GM23338 (cell line): Measurements from ENCODE around the gene IKBKE.

Experiments
- CREB1 ChIP-seq: fragments of 250-450 bp; sonication (Bioruptor Pico); IDR thresholded peaks from 2 replicates; pipeline ENCODE4 v1.5.0; 2020; ENCODE audit warnings: low read depth, mild to moderate bottlenecking, moderate library complexity
- CTCF ChIP-seq, 2 experiments: fragments of 200-600 bp in 1 of 2; sonication (generic) in 1 of 2; conservative IDR thresholded peaks; 2 replicates each; pipeline versions ENCODE4 v1.5.1 to v1.6.1; 2016 to 2017; ENCODE audit warnings: antibody characterized with exemption in 2 of 2, low read depth in 2 of 2, mild to moderate bottlenecking in 2 of 2, moderate library complexity in 1 of 2
- EZH2 ChIP-seq: fragments of 200-600 bp; sonication (generic); IDR thresholded peaks from one replicate; pipeline ENCODE4 v1.8.0; 2017; ENCODE audit warnings: antibody characterized with exemption, mild to moderate bottlenecking, low read depth; ENCODE audit not compliant: unreplicated experiment
- EZH2phosphoT487 ChIP-seq: fragments of 200-600 bp; sonication (generic); IDR thresholded peaks from one replicate; pipeline ENCODE4 v1.8.1; 2018; ENCODE audit warnings: antibody characterized with exemption; ENCODE audit not compliant: unreplicated experiment
- JUNB ChIP-seq: IDR thresholded peaks from one replicate; pipeline ENCODE4 v1.6.1; 2016; ENCODE audit warnings: antibody characterized with exemption; ENCODE audit not compliant: unreplicated experiment
- POLR2AphosphoS5 ChIP-seq: IDR thresholded peaks from 2 replicates; pipeline ENCODE4 v1.6.1; 2016; ENCODE audit warnings: antibody characterized with exemption, low read depth
- REST ChIP-seq: IDR thresholded peaks from one replicate; pipeline ENCODE4 v1.6.1; 2018; ENCODE audit warnings: antibody characterized with exemption; ENCODE audit not compliant: unreplicated experiment
- ZNF114 ChIP-seq: fragments of 250-450 bp; sonication (Bioruptor Pico); IDR thresholded peaks from 2 replicates; pipeline ENCODE4 v1.5.0; 2020; ENCODE audit warnings: mild to moderate bottlenecking, moderate library complexity
- ZNF462 ChIP-seq: fragments of 250-450 bp; sonication (Bioruptor Pico); IDR thresholded peaks from 2 replicates; pipeline ENCODE4 v1.5.0; 2020; ENCODE audit warnings: mild to moderate bottlenecking, moderate library complexity

GRCh38 chr1:206472454-206472853, 2.2 kb downstream of the IKBKE start:
- TF ChIP-seq CTCF (conservative IDR thresholded peaks at IDR 0.05; ENCODE audit: low read depth in 2 of 2), result no peak
- TF ChIP-seq JUNB, result no peak
- TF ChIP-seq POLR2AphosphoS5, result no peak
- no peak for TF ChIP-seq EZH2
- TF ChIP-seq REST, result no peak
- TF ChIP-seq EZH2phosphoT487, result no peak
- no peak for TF ChIP-seq ZNF114
- no peak for TF ChIP-seq CREB1
- TF ChIP-seq ZNF462 (CRISPR knock-in tag), result no peak
